Measurements from ENCODE around the gene TAS2R39. TPM values are rescaled to one million over a fixed set of nuclear protein-coding genes. Genes with fewer than 3 reads are reported as not detected.

Gene TAS2R39
- total RNA-seq, 2 experiments from 2014 or later, result not detected

DNA sequence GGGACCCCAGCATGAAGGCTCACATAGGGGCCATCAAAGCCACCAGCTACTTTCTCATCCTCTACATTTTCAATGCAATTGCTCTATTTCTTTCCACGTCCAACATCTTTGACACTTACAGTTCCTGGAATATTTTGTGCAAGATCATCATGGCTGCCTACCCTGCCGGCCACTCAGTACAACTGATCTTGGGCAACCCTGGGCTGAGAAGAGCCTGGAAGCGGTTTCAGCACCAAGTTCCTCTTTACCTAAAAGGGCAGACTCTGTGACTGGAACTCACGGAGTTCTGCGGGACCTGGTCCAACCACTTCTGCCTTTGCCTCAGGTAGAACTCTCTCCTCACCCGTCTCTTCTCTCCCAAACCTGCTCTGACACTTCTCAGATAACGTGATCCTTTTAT lies 39.6 kb downstream of the TAS2R39 start:
- intact Hi-C loops (cut with DNase I, micrococcal nuclease), result no loop called here
- POLR2A ChIA-PET, result no interaction called here
- CTCF ChIA-PET, result no interaction called here
- Histone ChIP-seq H3K27me3 (ENCODE audit: control insufficient read depth in 1 of 2, insufficient read depth in 2 of 2, low read length in 2 of 2) (peaks cover 0 to 6% of the 10 kb centered on the region in 2 experiments), H3K4me1 (ENCODE audit: insufficient read depth, low read length) (no peaks in the 10 kb centered on the region), H3K27ac (ENCODE audit: low read depth in 1 of 2, low read length in 2 of 2) (no peak overlapping the region), H3K9me3 (ENCODE audit: control insufficient read depth in 1 of 2, insufficient read depth in 1 of 2, low read length in 2 of 2) (no peaks in the 10 kb centered on the region), H3K4me3 (ENCODE audit: low read length) (no peak overlapping the region), H3K36me3 (ENCODE audit: insufficient read depth, low read length) (no peaks in the 10 kb centered on the region)
- H3K9me3 Mint-ChIP-seq, result no peaks in the 10 kb centered on the region
- no peaks in the 10 kb centered on the region for H3K36me3 Mint-ChIP-seq (ENCODE audit: low read depth)
- no peak for ATAC-seq (ENCODE audit: poor library complexity)
- H3K27ac Mint-ChIP-seq, result no peak overlapping the region
- H3K4me1 Mint-ChIP-seq (ENCODE audit: low read depth), result no peaks in the 10 kb centered on the region
- no peak overlapping the region for H3K4me3 Mint-ChIP-seq
- no peak for TF ChIP-seq CTCF (IDR thresholded peaks at IDR 0.05)
- H3K27me3 Mint-ChIP-seq, result peaks cover 15% of the 10 kb centered on the region
- peak in 3 of 14 experiments; percentile 10 to 50 (median 46) for DNase-seq

GRCh38 chr7:143223784-143224183 lies 40.6 kb downstream of the TAS2R39 start:
- intact Hi-C loops (cut with DNase I, micrococcal nuclease), result no loop called here
- peaks cover 0 to 6% of the 10 kb centered on the region in 2 experiments for H3K27me3 ChIP-seq (ENCODE audit: control insufficient read depth in 1 of 2, insufficient read depth in 2 of 2, low read length in 2 of 2)
- no peak for ATAC-seq (ENCODE audit: poor library complexity)
- DNase-seq, result no peak
- TF ChIP-seq CTCF (IDR thresholded peaks at IDR 0.05), result no peak
- ChIA-PET POLR2A (no interaction called here), CTCF (interaction anchor here (1.6 kb wide), 1 partner anchor 9 kb away, joined by 9 read pairs; no protein-coding TSS in a partner anchor)
- H3K36me3 Mint-ChIP-seq (ENCODE audit: low read depth), result no peaks in the 10 kb centered on the region
- H3K4me3 ChIP-seq (ENCODE audit: low read length), result no peak overlapping the region
- no peaks in the 10 kb centered on the region for H3K4me1 ChIP-seq (ENCODE audit: insufficient read depth, low read length)
- no peaks in the 10 kb centered on the region for H3K36me3 ChIP-seq (ENCODE audit: insufficient read depth, low read length)
- H3K4me3 Mint-ChIP-seq, result no peak overlapping the region
- H3K9me3 ChIP-seq (ENCODE audit: control insufficient read depth in 1 of 2, insufficient read depth in 1 of 2, low read length in 2 of 2), result no peaks in the 10 kb centered on the region
- no peak overlapping the region for H3K27ac ChIP-seq (ENCODE audit: low read depth in 1 of 2, low read length in 2 of 2)
- no peaks in the 10 kb centered on the region for H3K4me1 Mint-ChIP-seq (ENCODE audit: low read depth)
- H3K27me3 Mint-ChIP-seq, result peaks cover 13% of the 10 kb centered on the region
- no peaks in the 10 kb centered on the region for H3K9me3 Mint-ChIP-seq
- no peak overlapping the region for H3K27ac Mint-ChIP-seq

DNA sequence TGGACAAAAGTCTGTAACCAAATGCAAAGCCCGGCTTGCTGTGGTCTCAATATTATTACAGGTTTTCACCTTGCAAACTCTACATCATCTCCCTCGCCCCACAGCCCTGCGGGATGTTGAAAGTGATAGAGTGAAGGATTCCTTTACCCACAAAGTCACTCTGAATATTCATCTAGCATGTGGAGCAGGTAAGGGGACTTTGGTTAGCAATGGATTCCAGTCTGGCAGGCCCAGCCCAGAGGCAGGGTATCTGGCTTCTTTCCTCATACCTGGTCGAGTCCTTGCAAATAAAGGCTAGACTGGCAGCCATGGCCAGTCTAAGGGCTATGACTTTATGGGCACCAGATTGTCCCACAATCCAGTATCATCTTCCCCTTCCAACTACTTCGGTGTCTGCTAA lies 41.8 kb downstream of the TAS2R39 start:
- intact Hi-C loops (cut with DNase I, micrococcal nuclease), result no loop called here
- DNase-seq, result no peak

More for the DNA sequence above, 41.8 kb downstream of the TAS2R39 start:
- ChIA-PET POLR2A (no interaction called here), CTCF (no interaction called here)
- Mint-ChIP-seq H3K27ac (no peak overlapping the region), H3K4me3 (no peak overlapping the region), H3K9me3 (no peaks in the 10 kb centered on the region), H3K36me3 (ENCODE audit: low read depth) (no peaks in the 10 kb centered on the region), H3K27me3 (peaks cover 13% of the 10 kb centered on the region), H3K4me1 (ENCODE audit: low read depth) (no peaks in the 10 kb centered on the region)
- Histone ChIP-seq H3K4me1 (ENCODE audit: insufficient read depth, low read length) (no peaks in the 10 kb centered on the region), H3K9me3 (ENCODE audit: control insufficient read depth in 1 of 2, insufficient read depth in 1 of 2, low read length in 2 of 2) (no peaks in the 10 kb centered on the region), H3K27me3 (ENCODE audit: control insufficient read depth in 1 of 2, insufficient read depth in 2 of 2, low read length in 2 of 2) (peaks cover 0 to 6% of the 10 kb centered on the region in 2 experiments), H3K27ac (ENCODE audit: low read depth in 1 of 2, low read length in 2 of 2) (no peak overlapping the region), H3K4me3 (ENCODE audit: low read length) (no peak overlapping the region), H3K36me3 (ENCODE audit: insufficient read depth, low read length) (no peaks in the 10 kb centered on the region)
- no peak for TF ChIP-seq CTCF (IDR thresholded peaks at IDR 0.05)
- no peak for ATAC-seq (ENCODE audit: poor library complexity)
